Activated effector memory CD4-positive, alpha-beta T cell treated with Interleukin-2 at 50 U/mL for 16 hours (primary cell): ENCODE measurements around the gene FAM131A.

Source experiments
- DNase-seq: peaks from one replicate; pipeline ENCODE4 v3.0.0-alpha.2; 2020

Gene FAM131A

DNA sequence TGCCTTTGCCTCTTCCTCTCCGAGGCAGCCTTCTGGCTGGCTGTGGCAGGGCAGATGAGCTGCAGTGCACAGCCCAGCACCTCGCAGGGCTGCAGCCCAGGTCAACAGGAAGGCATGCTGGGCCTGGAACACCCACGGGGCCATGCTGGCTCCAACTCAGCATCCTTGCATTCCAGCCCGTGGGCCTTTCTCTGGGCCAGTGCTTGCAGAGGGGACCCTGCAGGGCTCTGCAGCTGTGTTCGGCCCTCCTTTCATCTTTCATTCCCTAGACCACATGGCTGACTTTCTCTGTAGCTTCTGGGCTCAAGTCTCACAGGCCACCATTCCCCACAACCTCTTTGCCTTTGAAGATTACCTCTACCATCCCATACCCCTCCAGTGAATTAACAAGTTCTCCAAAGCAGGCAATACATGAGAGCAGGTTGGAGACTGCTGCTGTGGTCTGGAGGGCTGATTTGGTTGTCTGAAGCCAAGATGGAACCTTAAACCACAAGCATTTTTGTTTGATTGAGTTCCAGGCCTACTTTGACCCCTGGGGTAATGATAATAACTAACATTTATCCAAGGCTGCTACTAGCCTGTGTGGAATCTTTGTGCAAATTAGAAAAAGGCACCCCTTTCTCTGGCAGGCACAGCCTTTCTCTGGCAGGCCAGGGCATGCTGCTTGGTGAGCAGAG, 5.9 kb downstream of the FAM131A start:
- no peak for DNase-seq

DNA sequence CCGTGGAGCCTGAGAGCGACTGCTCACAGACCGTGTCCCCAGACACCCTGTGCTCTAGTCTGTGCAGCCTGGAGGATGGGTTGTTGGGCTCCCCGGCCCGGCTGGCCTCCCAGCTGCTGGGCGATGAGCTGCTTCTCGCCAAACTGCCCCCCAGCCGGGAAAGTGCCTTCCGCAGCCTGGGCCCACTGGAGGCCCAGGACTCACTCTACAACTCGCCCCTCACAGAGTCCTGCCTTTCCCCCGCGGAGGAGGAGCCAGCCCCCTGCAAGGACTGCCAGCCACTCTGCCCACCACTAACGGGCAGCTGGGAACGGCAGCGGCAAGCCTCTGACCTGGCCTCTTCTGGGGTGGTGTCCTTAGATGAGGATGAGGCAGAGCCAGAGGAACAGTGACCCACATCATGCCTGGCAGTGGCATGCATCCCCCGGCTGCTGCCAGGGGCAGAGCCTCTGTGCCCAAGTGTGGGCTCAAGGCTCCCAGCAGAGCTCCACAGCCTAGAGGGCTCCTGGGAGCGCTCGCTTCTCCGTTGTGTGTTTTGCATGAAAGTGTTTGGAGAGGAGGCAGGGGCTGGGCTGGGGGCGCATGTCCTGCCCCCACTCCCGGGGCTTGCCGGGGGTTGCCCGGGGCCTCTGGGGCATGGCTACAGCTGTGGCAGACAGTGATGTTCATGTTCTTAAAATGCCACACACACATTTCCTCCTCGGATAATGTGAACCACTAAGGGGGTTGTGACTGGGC, 7.3 kb downstream of the FAM131A start:
- no peak for DNase-seq

DNA sequence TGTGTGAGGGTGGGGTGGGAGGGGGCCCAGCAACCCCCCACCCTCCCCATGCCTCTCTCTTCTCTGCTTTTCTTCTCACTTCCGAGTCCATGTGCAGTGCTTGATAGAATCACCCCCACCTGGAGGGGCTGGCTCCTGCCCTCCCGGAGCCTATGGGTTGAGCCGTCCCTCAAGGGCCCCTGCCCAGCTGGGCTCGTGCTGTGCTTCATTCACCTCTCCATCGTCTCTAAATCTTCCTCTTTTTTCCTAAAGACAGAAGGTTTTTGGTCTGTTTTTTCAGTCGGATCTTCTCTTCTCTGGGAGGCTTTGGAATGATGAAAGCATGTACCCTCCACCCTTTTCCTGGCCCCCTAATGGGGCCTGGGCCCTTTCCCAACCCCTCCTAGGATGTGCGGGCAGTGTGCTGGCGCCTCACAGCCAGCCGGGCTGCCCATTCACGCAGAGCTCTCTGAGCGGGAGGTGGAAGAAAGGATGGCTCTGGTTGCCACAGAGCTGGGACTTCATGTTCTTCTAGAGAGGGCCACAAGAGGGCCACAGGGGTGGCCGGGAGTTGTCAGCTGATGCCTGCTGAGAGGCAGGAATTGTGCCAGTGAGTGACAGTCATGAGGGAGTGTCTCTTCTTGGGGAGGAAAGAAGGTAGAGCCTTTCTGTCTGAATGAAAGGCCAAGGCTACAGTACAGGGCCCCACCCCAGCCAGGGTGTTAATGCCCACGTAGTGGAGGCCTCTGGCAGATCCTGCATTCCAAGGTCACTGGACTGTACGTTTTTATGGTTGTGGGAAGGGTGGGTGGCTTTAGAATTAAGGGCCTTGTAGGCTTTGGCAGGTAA, 8.1 kb downstream of the FAM131A start:
- no peak for DNase-seq

DNA sequence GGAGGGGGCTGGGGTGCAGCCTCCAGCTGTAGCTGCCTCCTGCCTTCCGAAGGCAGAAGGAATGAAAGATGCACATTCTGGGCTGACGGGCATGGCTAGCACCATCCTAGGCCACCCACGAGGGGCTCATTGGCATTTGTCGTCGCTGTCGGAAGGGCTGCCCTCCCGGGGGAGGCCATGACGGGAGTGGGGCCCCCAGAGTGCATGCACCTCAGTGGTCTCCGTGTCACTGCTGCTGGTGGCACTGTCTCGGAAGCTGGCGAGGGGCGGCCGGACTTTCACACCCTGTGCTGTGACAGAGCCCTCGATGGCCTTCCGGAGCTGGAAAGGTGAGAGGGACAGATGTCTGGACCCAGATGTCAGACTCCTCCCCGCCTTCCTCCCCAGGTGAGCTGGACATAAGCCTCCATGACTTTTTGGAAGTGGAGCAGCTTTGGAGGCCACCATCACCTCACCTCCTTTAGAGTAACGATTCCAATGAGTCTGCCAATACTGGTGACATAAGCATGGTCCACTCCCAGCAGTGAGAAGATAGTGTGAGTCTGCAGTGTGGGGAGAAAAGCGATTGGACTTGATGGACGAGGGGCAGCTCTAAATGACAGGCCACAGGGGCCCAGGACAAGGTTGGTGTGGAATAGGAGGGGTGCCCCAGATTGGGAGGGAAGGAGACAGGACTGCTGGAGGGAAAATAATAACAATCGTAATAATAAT, 9.2 kb downstream of the FAM131A start:
- no peak for DNase-seq

DNA sequence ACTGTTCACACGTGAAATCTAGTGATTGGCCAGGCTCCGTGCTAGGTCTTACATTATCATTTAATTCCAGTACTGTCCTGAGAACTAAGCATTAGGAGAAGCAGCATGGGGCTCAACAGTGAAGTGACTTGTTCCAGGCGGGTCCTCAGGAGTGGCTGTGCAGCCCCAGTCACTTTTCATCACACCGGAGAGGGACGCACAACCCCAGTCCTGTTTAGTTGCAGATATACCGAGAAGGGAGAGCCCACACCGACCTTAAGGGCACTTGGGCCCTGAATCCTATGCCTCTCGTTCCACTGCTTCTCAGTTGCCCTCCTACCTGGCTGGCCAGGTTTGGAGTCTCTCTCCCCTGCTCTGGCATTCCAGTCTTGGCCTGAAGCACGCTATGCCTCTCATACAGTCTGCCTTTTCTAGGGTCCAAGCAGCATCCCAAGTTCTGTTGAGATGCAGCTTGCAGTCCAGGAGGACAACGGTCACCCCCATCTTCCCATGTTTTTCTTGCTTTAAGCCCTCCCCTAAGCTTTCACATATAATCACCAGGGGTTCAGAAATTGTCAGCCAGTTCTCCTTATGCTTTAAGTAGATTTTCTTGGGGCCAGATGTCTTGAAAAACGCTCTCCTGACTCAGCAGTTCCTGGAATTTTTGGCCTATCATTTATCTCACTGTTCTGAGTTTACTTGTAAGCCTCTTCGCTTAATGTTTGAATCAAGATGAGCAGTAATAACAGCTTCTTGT, 10.1 kb downstream of the FAM131A start:
- no peak for DNase-seq

DNA sequence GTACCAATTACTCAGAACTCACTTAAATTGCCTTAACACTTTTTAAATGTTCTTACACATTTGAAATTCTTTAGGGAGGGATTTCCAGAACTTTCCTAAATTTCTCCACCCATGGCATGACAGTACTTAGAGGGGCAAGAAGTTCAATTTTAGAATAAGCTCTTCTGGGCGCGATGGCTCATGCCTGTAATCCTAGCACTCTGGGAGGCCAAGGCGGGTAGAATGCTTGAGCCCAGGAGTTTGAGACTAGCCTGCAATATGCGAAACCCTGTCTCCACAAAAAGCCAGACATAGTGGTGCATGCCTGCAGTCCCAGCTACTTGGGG, 10.6 kb downstream of the FAM131A start:
- no peak for DNase-seq

DNA sequence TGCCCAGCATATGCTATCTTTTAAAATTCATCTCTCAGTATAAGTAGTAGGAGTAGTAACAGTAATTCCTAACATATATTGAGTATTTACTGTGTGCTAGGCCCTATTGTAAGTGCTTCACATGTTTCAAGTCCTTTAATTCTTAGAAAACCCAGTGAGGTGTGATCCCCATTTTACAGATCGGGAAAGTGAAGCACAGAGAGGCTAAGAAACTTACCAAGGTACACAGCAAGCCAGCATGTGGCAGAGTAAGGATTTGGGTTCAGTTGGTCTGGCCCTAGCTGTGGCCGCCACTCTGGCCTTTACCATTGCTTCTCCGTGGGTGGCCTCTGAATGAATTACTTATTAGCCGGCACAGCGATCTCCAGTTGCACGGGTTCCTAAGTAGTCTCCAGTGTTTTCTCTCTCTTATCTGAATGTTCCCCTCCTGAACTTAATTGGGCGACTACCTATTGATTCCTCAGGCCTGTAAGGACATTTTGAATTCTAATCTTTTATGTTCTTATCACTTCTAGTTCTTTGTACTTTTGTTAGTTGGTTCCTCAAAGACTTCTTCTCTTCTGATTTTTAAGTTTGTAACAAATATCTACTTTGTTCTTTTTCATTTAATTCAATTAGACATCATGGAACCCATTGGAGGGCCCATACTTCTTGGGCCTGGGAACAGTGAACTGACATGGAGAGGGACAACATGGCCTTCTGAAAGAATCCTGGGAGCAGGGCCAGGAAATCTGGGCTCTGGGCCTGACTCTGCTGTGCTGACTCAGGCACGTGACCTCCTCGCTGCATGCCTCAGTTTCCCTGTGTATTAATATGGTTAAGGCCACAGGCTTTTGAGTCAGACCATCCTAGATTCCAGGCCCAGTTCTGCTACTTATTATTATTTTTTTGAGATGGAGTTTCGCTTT, 12.4 kb downstream of the FAM131A start:
- no peak for DNase-seq

DNA sequence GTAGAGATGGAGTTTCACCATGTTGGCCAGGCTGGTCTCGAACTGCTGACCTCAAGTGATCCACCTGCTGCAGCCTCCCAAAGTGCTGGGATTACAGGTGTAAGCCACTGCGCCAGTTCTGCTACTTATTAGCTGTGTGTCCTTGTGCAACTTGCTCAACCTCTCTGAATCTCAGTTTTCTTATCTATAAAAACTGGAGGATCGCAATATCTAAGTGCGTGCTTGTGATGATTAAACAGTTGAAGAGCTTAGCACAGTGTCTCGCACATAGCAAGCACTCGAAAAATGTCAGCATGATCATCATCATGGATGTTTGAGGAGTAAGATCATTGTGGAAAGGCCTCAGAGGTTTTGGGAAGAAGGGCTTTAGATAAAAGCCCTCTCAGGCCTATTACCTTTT, 13.2 kb downstream of the FAM131A start:
- DNase-seq = no peak

DNA sequence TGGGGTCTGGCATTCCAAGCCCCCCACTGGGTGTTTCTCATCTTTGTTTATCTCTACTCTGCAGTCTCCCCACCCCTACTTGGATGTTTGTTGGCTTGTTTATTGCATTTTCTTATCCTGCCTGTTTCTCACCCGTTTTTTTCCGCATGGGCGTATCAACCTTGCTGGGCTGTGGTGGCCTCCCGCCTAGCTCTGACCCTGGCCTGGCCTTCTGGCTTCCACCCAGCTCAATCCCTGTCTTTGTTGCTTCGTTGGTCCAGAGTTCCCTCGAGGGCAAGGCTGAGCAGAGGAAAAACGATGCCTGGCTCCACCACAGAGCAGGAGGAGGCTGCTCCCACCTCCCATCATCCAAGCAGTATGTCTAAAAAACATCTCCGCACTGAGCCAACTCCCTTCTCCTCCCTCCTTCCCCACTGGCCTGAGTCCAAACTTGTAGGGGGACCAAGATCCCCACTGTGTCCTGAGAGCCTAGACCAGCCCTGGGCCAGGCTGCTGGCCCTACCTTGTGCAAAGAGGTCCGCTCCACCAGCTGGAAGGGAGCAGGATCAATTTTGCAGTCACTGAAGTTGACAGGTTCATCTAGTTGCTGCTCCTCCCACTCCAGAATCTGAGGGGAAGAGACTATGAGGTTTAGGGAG, 14.2 kb downstream of the FAM131A start:
- no peak for DNase-seq

DNA sequence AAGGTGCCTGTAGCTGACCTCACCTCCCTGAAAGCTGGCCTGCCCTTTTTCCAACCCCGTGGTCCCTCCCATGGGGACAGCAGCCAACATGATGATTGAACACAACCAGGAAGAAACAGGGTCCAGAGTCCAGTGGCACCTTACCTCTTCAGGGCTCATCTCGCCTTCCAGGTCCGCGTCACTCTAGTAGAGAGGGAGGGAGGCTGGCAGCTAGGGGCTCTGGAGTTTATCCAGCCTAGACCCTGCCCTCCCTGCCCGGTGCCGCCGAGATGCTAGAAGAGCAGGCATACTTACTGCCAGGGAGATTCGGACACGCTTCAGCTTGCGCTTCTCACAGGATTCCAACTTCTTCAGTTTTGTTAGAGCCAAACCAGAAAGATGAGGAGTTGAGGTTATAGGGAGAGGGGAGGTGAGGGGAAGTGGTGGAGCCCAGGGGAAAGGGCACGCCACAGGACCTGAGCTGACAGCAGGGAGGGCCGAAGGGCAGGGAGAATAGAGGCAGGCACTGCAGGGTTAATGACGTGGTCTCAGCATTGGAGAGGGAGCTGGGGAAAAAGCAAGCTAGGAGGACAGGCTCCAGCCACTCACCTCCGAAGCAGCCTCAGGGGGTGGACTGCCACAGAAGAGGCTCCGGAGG, 14.9 kb downstream of the FAM131A start:
- no peak for DNase-seq

DNA sequence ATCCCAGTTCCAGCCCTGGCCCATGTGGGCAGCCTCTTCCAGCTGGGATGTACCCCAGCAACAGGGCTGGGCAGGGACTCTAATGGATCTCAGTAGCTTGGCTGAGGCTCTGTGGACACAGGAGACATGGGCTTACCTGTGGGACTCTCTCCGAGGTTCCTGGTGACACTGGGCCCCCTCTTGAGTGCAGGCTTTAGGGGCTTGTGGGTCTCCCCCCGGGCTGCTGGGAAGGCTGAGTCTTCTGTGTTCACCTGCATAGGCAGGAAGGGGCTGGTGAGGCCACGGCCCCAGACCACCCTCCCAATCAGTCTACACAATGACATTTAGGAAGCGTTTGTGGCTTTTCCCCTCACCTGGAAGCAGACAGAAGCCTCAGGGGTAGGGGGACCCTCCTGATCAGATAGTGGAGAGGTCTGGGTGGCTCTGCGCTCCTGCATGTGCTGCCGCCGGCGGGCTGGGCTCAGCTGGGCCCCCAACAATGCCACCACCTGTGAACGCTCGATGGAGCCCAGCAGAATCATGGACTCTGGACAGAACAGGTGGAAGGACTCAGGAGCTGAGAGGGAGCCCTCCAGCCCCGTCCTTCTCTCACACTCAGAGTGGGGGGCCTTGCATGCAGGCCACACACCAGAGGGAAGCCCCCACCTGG, 15.6 kb downstream of the FAM131A start:
- DNase-seq = no peak

DNA sequence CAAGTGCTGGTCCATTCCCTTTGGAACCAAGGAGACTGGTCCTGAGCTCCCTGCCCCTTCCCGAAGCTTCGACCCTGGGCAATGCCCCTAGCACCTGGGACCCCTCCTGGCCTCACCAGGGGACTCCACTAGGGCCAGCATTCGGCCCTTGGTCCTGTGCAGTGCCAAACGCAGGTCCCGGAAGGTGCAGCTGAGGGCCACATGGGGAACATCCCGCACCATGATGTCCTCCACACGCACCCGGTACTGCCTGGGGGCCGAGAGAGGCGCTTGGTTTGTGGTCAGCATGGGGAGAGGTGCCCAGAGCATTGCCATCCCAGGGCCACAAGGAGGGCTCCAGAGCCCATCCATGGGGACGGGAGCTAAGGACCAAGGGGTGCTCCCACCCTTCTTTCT, 16.1 kb downstream of the FAM131A start:
- DNase-seq = no peak

DNA sequence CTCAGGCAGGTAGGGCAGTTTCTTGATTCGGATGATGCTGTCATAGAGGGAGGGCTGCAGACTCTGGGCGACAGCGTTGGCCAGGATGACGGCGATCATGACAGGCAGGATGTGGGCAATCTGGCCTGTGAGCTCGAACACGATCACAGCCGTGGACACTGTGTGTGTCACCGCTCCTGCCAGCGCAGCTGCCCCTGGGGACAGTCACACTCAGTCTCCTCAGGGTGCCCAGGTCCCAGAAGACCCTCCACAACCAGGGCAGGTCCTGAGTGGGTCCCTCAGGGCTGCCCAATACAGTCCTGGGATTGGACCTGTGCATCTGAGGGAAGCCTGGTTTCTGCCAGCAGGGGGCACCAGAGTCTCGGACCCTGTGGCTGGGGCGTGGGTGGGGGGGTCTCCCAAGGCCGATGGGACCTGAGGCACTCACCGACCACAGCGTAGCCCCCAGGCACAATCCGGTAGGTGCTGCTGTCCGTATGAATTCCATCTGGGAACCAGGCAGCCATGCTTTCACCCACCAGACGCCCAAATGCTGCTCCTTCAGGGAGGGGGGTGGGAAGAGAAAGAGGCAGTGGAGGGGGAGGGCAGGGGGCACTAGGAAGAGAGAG, 16.8 kb downstream of the FAM131A start:
- DNase-seq = peak; percentile 41

DNA sequence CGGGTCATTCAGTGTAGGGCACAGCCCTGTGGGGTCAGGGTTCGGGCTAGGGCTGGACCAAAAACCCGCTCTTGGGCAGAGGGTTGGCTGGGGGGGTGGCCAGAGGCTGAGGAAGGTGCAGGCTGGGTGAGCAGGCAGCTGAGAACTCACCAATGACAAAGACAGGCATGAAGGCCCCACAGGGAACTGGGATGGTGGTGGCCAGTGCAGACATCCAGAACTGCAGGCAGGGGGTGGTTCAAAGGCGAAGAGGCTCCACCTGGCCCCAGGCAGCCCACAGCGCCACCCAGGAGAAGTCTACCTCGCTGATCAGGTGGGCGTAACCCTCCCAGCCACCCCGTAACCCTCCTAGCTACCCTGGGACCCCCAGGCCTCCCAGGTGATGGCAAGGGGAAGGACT, 17.4 kb downstream of the FAM131A start:
- no peak for DNase-seq

DNA sequence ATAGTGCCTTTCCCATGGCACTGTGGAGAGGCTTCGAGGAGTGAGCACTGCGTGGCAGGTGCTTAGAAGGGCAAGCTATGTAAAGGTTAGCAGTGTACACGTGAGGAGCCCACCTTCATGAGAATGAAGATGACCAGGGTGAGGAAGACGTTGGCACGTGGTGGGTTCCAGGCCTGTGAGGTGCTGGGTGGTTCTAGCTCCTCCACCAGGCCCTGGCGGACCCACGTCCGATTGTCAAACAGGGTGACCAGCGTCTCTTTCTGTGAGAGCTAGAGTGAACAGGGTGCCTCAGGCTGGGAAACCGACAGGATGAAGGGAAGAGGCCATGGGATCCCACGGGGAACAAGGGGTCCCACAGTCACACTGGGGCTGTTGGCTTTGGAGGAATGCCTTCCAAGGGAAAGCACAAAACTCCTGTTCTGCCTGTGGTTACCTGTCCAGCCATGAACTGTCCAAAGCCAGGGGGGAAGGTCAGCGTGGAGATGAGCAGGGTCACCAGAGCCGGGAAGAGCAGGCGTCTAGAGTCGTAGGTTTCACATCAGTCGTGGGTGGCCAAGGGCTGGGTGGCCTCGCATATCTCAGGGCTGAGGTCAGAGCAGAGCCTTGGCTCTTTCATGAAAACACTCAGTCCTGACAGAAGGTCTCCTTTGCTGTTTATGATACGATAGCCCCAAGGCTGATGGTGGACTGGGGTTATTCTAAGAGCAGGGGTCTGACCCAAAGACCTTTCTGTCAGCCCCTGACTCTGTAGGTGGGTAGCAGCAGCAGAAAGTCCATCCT, 18.1 kb downstream of the FAM131A start:
- DNase-seq = no peak

DNA sequence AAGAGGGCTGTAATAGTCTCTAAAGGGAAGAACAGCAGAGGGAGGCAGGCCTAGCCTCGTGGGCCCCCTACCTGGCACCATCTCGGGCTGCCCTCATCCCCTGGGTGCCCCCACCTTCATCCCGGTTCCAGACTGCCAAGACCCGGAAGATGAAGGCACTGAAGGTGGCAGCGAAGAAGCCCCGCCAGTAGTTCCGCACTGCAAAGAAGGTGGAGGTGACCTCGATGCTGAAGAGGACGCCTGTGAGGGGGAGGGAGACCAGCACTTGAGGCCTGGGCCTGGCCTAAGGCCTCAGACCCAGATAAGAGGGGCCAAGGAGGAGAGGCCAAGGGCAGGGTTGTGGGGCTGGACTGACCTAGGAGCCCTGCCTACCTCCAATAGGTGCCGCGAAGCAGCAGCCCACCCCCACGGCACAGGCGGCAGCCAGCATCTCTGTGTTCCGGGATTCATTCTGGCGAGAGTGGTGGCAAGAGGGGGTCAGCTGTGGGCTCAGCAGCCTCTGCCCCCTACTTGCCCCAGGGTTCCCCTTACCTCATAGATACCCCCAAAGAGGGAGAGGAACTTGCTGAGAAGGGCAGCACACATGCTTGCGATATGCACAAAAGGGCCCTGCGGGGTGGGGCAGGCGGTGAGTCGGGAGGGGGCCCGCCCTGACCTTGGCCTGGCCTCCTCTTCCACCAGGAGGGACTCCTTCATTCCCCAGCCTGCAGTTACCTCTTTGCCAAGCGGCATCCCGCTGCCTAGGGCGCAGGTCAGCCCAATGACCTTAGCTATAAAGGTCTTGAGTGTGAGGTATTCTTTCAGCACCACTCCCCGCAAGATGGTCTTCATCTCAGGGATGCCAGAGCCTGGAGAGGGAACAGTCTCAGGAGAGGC, 20.1 kb downstream of the FAM131A start:
- no peak for DNase-seq

DNA sequence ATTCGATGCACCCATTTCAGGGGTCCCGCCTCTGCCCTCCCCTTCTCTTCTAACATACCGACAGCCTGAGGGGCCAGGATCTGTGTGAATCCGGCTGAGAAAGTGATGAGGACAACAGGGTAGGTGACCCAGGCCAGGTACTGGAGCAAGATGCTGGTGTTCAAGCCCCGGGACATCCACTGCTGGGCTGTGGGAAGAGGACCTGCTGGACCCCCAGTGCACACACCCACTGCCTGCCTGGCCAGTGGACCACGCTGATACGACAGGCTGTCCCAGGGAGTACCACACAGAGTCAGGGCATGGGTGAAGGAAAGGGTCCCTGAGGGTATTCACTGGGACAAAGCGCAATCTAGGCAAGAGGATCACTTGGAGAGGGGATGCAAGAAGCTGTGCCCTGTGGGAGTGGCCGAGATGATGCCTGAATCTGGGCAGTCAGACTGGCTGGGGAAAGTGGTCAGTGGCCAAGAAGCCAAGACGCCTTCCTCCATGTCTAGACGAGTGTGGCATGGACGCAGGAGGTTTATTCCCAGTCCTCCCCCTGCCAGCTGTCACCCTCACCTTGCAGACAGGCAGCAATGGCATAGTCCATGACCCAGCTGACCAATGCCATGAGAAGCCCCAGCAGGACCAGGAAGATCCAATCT, 20.8 kb downstream of the FAM131A start:
- DNase-seq = no peak
